SK-MEL-5 (cell line): ENCODE measurements around the gene CFAP157. TPM values are rescaled to one million over a fixed set of nuclear protein-coding genes. Genes with fewer than 3 reads are reported as not detected.

Experiments
- DNase-seq: peaks from one replicate; pipeline ENCODE4 v3.0.0-alpha.2; 2016; ENCODE audit warnings: low read depth, low spot score
- in situ Hi-C: cut with HindIII; loops from 2 replicates; pipeline ENCODE4 v1.10.0; 2016; ENCODE audit warnings: low sequenced_read_pairs, high pct_unique_total_duplicates, low pct_unique_long_range_greater_than_20kb
- total RNA-seq: library from RNA; depleted of rRNA; stranded (reverse); fragments of >200 nt; shearing (Covaris generic); gene quantifications from 2 replicates; pipeline ENCODE4 v1.2.3, GENCODE V29; 2014

The CFAP157 gene
- total RNA-seq, 1 experiment from 2014 or later = 0.11 TPM

GRCh38 chr9:127726871-127727270, 20.1 kb downstream of the CFAP157 start:
- in situ Hi-C loops = no loop called here
- no peak for DNase-seq

GRCh38 chr9:127728808-127729207, 22.0 kb downstream of the CFAP157 start:
- no peak for DNase-seq
- in situ Hi-C loops = no loop called here

- in situ Hi-C loops = no loop called here
- DNase-seq = no peak
Observed at GRCh38 chr9:127729522-127730256, 22.9 kb downstream of the CFAP157 start.

GRCh38 chr9:127730262-127730661, 23.5 kb downstream of the CFAP157 start:
- DNase-seq = no peak
- in situ Hi-C loops = no loop called here

GRCh38 chr9:127730799-127731410, 24.1 kb downstream of the CFAP157 start:
- in situ Hi-C loops = no loop called here
- no peak for DNase-seq

- in situ Hi-C loops = no loop called here
- no peak for DNase-seq
Observed at GRCh38 chr9:127731938-127732337, 25.1 kb downstream of the CFAP157 start.

- in situ Hi-C loops = no loop called here
- DNase-seq = no peak
Observed at GRCh38 chr9:127732444-127732843, 25.7 kb downstream of the CFAP157 start.

- in situ Hi-C loops = no loop called here
- no peak for DNase-seq
Observed at GRCh38 chr9:127733614-127734013, 26.8 kb downstream of the CFAP157 start.

- in situ Hi-C loops = no loop called here
- no peak for DNase-seq
Observed at GRCh38 chr9:127734247-127734746, 27.5 kb downstream of the CFAP157 start.

- peak; percentile 97 for DNase-seq
- in situ Hi-C loops = no loop called here
Observed at GRCh38 chr9:127734747-127735529, 28.1 kb downstream of the CFAP157 start, which contains the start of gene TOR2A. Gene TOR2A, minus strand, starts transcription at chr9:127735294. Its CDS starts 24 bp downstream, at chr9:127735270.

GRCh38 chr9:127735530-127736185, 28.9 kb downstream of the CFAP157 start:
- in situ Hi-C loops = no loop called here
- DNase-seq = no peak

GRCh38 chr9:127738666-127739065, 31.9 kb downstream of the CFAP157 start:
- no peak for DNase-seq
- in situ Hi-C loops = no loop called here

GRCh38 chr9:127739614-127740330, 33.0 kb downstream of the CFAP157 start:
- no peak for DNase-seq
- in situ Hi-C loops = no loop called here

GRCh38 chr9:127741831-127742434, 35.1 kb downstream of the CFAP157 start:
- peak; percentile 89 for DNase-seq
- in situ Hi-C loops = no loop called here

GRCh38 chr9:127742435-127743088, 35.8 kb downstream of the CFAP157 start:
- in situ Hi-C loops = no loop called here
- peak; percentile 87 for DNase-seq

GRCh38 chr9:127744398-127745110, 37.8 kb downstream of the CFAP157 start:
- in situ Hi-C loops = no loop called here
- DNase-seq = no peak
